GM18868 (cell line): ENCODE measurements around the gene LYRM1.
"Not testable (repeated sequence)": the region's sequence is repeated elsewhere in the genome, so short reads cannot be mapped to it uniquely, and the experiment has no call there.

Source experiments
- ATAC-seq: cut with Tn5 transposase; IDR thresholded peaks from one replicate; pipeline ENCODE4 v1.9.1; 2021; ENCODE audit warnings: mild to moderate bottlenecking, moderate library complexity; ENCODE audit not compliant: unreplicated experiment

The LYRM1 gene

GRCh38 chr16:20901436-20902112, 1.0 kb downstream of the LYRM1 start:
- ATAC-seq: no peak

DNA sequence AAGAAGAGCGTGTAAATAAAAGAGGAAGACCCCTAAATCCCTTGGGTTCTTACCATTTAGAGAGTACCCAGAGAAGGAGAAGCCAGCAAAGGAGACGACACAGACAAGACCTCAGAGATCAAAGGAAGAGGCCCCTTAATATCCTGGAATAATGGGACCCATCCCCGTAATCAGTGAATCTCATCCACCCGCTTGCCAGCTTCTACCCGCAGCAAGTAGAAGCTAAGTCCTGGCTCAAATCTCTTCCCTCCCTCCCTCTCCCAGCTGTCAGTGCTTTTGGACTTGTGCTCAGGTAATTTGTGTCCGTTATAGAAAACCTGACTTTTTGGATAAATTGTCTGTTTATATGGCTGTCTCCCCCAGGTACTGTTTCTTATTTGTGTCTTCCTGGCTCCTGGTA, 1.9 kb downstream of the LYRM1 start:
- no peak for ATAC-seq

- ATAC-seq: no peak
Measured at GRCh38 chr16:20903116-20903898, 2.7 kb downstream of the LYRM1 start.

- no peak for ATAC-seq
Measured at GRCh38 chr16:20903899-20904506, 3.4 kb downstream of the LYRM1 start.

GRCh38 chr16:20904507-20905081, 4.0 kb downstream of the LYRM1 start:
- ATAC-seq: no peak

- ATAC-seq: no peak
Measured at GRCh38 chr16:20905576-20905975, 5.0 kb downstream of the LYRM1 start.

- ATAC-seq: no peak
Measured at GRCh38 chr16:20906341-20907255, 6.0 kb downstream of the LYRM1 start.

- no peak for ATAC-seq
Measured at GRCh38 chr16:20910781-20911321, 10.3 kb downstream of the LYRM1 start.

DNA sequence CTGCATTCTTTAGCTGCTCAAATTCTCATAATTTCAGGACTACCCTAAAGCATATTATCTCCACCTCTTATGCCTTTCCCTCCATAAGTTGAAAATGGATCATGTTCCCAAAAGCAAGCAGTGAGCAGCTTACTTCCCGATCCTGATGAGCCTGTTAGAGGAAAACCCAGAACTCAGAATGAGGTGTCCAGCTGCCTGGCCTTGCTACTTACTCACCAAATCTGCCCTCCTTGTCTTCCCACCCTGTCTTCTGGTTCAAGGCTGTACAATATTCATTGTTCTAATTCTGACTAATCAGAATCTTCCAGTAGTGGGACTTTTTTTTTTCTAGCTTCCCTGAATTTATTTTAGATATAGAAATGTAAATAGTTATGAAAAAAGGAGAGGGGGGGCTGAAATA, 10.8 kb downstream of the LYRM1 start:
- no peak for ATAC-seq

DNA sequence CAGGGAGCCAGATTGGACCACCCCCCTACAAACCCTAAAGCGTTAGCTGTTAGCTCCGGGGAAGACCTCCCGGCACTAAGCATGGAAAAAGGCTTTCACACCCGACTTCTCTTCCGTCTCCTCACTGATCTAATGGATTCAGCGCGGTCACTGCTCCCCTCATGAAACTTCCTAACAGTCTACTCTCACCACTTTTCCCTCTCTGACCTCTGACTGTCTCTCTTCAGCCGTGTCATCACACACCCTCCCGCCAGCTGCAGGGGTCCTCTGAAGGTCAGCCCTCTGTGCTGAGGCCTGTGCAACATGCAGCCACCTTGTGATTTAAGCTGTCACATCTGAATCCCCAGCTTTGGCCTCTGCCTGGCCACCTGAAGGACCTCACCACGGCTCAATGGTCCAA, 15.7 kb downstream of the LYRM1 start:
- ATAC-seq: no peak

DNA sequence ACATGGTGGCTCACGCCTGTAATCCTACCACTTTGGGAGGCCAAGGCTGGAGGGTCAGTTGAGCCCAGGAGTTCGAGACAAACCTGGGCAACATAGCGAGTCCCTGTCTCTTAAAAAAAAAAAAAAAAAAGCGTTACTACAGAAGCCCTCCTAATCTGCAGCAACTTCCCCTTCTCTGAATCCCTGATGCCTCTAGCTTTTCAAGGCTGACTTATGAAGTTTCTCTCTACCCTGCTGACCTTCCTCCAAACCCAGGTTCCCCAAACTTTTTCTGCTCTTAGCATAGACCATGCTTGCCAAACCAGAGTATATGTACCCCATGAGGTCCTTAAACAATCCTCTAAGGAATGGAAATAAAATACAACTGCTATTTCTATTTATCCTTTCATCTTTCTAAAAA, 16.4 kb downstream of the LYRM1 start:
- ATAC-seq: no peak

GRCh38 chr16:20918486-20919239, 18.1 kb downstream of the LYRM1 start:
- no peak for ATAC-seq

DNA sequence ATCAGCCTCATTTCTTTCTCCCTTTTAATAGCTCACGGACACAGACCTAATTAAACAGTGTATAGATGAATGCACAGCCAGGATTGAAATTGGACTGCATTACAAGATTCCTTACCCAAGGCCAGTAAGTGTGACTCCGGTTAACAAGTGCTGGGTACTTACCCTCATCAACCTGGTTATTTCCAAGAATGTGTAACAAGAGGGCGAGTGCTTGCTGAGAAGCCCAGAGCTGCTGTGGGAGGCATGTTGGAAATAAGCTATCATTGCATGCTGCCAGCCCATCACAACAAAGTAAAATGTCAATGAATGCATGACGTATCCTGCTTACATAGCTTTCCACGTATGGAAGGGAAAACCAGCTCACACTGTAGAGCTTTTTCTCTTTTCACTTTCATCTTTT, 19.5 kb downstream of the LYRM1 start:
- ATAC-seq: no peak

DNA sequence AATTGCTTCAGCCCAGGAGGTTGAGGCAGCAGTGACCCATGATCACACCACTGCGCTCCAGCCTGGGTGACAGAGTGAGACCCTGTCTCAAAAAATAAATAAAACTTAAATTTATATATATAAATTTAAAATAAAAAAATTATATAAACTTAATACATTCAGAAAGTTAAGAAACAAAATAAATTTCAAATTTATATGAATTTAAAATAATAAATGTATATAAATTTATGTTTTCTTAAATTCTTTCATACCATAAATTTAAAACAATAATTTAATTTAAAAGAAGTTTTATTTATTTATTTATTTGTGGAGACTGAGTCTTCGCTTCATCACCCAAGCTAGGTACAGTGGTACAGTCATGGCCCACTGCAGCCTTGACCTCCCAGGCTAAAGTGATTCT, 20.2 kb downstream of the LYRM1 start:
- no peak for ATAC-seq

DNA sequence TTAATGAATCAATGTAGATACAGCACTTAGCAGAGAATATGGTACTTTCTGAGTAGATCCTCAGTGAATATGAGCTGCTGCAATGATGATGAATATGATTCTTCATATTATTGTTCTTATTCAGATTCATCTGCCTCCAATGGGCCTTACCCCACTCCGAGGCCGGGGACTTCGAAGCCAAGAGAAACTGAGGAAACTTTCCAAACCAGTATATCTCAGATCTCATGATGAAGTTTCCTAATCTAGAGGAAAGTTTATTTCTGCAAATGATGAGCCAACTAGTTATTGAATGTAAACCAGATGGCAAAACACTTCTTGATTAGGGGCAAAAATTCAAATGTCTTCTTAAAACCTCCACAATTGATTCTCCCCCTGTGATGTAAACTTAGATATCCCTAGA, 23.3 kb downstream of the LYRM1 start:
- ATAC-seq: no peak

DNA sequence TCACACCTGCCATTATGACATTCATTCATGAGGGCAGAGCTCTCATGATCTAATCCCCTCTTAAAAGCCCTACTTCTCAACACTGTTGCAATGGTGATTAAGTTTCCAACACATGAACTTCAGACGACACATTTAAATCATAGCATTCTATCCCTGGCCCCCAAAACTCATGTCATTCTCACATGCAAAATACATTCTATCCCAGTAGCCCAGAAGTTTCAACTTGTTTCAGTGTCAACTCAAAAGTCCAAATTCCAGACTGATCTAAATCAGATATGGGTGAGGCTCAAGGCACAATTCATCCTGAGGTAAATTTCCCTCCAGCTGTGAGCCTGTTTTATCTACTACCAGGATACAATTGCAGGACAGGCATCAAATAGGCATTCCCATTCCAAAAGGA, 25.2 kb downstream of the LYRM1 start:
- ATAC-seq: no peak

GRCh38 chr16:20928774-20929411, 28.3 kb downstream of the LYRM1 start:
- no peak for ATAC-seq

DNA sequence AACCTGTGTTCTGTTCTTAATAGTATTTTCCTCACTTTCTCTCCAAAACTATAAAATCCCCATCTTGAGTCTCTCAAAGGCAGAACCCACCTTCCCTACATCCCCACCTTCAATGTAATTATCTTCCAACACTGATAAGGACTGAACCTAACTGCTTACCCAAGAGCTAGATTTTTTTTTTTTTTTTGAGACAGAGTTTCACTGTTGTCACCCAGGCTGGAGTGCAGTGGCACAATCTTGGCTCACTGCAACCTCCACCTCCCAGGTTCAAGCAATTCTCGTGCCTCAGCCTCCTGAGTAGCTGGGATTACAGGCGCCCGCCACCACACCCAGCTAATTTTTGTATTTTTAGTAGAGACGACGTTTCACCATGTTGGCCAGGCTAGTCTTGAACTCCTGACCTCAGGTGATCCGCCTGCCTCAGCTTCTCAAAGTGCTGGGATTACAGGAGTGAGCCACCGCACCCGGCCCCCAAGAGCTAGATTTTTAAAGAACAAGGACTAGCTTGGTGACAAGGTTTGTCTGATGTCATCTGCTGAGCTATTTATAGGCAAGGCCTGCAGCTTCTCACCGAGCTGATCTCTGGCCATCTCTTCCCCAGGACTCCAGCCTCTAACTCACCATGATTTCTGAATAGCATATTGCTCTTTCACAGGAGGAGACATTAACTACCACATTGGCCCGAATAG, 29.2 kb downstream of the LYRM1 start:
- ATAC-seq: not testable (repeated sequence)

- ATAC-seq: no peak
Measured at GRCh38 chr16:20930365-20930690, 29.8 kb downstream of the LYRM1 start.
